BLaER1 treated with 17β-estradiol and CSF1 and Interleukin-3, amounts not matched to agents 10 nM and 100 nM (cell line): Measurements from ENCODE around the gene ZBTB7C.

ENCODE experiments used
- H3K27ac ChIP-seq, 11 experiments: shearing (Covaris generic); formaldehyde crosslinking; 2 replicates each; pipeline ENCODE4 v1.8.1; 2022
- H3K27me3 ChIP-seq, 11 experiments: shearing (Covaris generic); formaldehyde crosslinking; 2 replicates each; pipeline ENCODE4 v1.8.1; 2022
- H3K36me3 ChIP-seq, 11 experiments: shearing (Covaris generic); formaldehyde crosslinking; 2 replicates each; pipeline ENCODE4 v1.8.1; 2022
- H3K4me1 ChIP-seq, 10 experiments: shearing (Covaris generic); formaldehyde crosslinking; 2 replicates each; pipeline ENCODE4 v1.8.1; 2022
- H3K4me2 ChIP-seq, 11 experiments: shearing (Covaris generic); formaldehyde crosslinking; 2 replicates each; pipeline ENCODE4 v1.8.1; 2022
- H3K4me3 ChIP-seq, 10 experiments: shearing (Covaris generic); formaldehyde crosslinking; 2 replicates each; pipeline ENCODE4 v1.8.1; 2022
- H3K9ac ChIP-seq, 11 experiments: shearing (Covaris generic); formaldehyde crosslinking; 2 replicates each; pipeline ENCODE4 v1.8.1; 2022
- H3K9me3 ChIP-seq, 11 experiments: shearing (Covaris generic); formaldehyde crosslinking; replicated peaks in 1 of 11; 2 replicates each; pipeline ENCODE4 v1.8.1; 2022
- H4K20me1 ChIP-seq, 11 experiments: shearing (Covaris generic); formaldehyde crosslinking; 2 replicates each; pipeline ENCODE4 v1.8.1; 2022
- Cebpa-rat ChIP-seq, 11 experiments: shearing (Covaris generic); IDR thresholded peaks; 2 replicates each; pipeline ENCODE4 v1.8.1; 2022

The ZBTB7C gene

GRCh38 chr18:48017635-48018034 lies 391.5 kb downstream of the ZBTB7C start:
- Histone ChIP-seq H3K36me3 (no peaks in the 10 kb centered on the region), H3K9ac (no peak overlapping the region), H3K27me3 (no peaks in the 10 kb centered on the region), H3K4me2 (no peak overlapping the region), H3K9me3 (peaks cover 5 to 14% (median 7%) of the 10 kb centered on the region in 11 experiments; a peak in 12 of 22 replicates), H3K4me1 (peaks cover 8 to 24% (median 11%) of the 10 kb centered on the region in 10 experiments; a peak in 17 of 20 replicates), H3K4me3 (no peak overlapping the region), H4K20me1 (no peaks in the 10 kb centered on the region), H3K27ac (no peak overlapping the region)
- no peak for TF ChIP-seq Cebpa-rat (IDR thresholded peaks at IDR 0.05)

GRCh38 chr18:48013162-48013561 lies 396.0 kb downstream of the ZBTB7C start:
- Histone ChIP-seq H3K9me3 (peaks cover 5 to 34% (median 23%) of the 10 kb centered on the region in 11 experiments; a peak in 19 of 22 replicates), H3K27ac (no peak overlapping the region), H3K27me3 (peaks cover 0 to 9% (median 3%) of the 10 kb centered on the region in 11 experiments; a peak in 11 of 22 replicates), H3K4me1 (peaks cover 0 to 32% (median 26%) of the 10 kb centered on the region in 10 experiments; a peak in 18 of 20 replicates), H3K4me3 (no peak overlapping the region), H3K4me2 (peak overlapping the region in 10 of 11 experiments; percentile 11 to 73 (median 42); a peak in 18 of 22 replicates), H3K9ac (no peak overlapping the region), H3K36me3 (no peaks in the 10 kb centered on the region), H4K20me1 (no peaks in the 10 kb centered on the region)
- TF ChIP-seq Cebpa-rat (IDR thresholded peaks at IDR 0.05): no peak

- Histone ChIP-seq H3K9ac (no peak overlapping the region), H3K36me3 (no peaks in the 10 kb centered on the region), H3K4me2 (peak overlapping the region in 9 of 11 experiments; percentile 39 to 90 (median 79); a peak in 17 of 22 replicates), H3K27ac (no peak overlapping the region), H3K9me3 (peaks cover 5 to 34% (median 23%) of the 10 kb centered on the region in 11 experiments; a peak in 19 of 22 replicates), H3K4me1 (peaks cover 0 to 39% (median 33%) of the 10 kb centered on the region in 10 experiments; a peak in 19 of 20 replicates), H3K27me3 (peaks cover 0 to 17% (median 10%) of the 10 kb centered on the region in 11 experiments; a peak in 14 of 22 replicates), H4K20me1 (no peaks in the 10 kb centered on the region), H3K4me3 (peak overlapping the region in 1 of 10 experiments; percentile 16; a peak in 1 of 20 replicates)
- TF ChIP-seq Cebpa-rat (IDR thresholded peaks at IDR 0.05): no peak
Measured at GRCh38 chr18:48011926-48012465, 397.2 kb downstream of the ZBTB7C start.

- H3K4me1 ChIP-seq: peaks cover under 1 to 41% (median 34%) of the 10 kb centered on the region in 10 experiments; a peak in 19 of 20 replicates
- H3K4me2 ChIP-seq: no peak overlapping the region
- H3K27me3 ChIP-seq: peaks cover 0 to 17% (median 10%) of the 10 kb centered on the region in 11 experiments; a peak in 14 of 22 replicates
- peaks cover 5 to 30% (median 20%) of the 10 kb centered on the region in 11 experiments; a peak in 19 of 22 replicates for H3K9me3 ChIP-seq
- H3K27ac ChIP-seq: no peak overlapping the region
- no peaks in the 10 kb centered on the region for H3K36me3 ChIP-seq
- H3K9ac ChIP-seq: no peak overlapping the region
- no peak for TF ChIP-seq Cebpa-rat (IDR thresholded peaks at IDR 0.05)
- no peak overlapping the region for H3K4me3 ChIP-seq
- no peaks in the 10 kb centered on the region for H4K20me1 ChIP-seq
Measured at GRCh38 chr18:48010264-48010663, 398.9 kb downstream of the ZBTB7C start.

- H3K9me3 ChIP-seq: peaks cover 0 to 23% (median 14%) of the 10 kb centered on the region in 11 experiments; a peak in 14 of 22 replicates
- no peak overlapping the region for H3K4me3 ChIP-seq
- peaks cover 11 to 51% (median 44%) of the 10 kb centered on the region in 10 experiments for H3K4me1 ChIP-seq
- no peak overlapping the region for H3K27ac ChIP-seq
- no peaks in the 10 kb centered on the region for H4K20me1 ChIP-seq
- peaks cover 0 to 17% (median 10%) of the 10 kb centered on the region in 11 experiments; a peak in 14 of 22 replicates for H3K27me3 ChIP-seq
- no peak overlapping the region for H3K9ac ChIP-seq
- no peak for TF ChIP-seq Cebpa-rat (IDR thresholded peaks at IDR 0.05)
- no peaks in the 10 kb centered on the region for H3K36me3 ChIP-seq
- H3K4me2 ChIP-seq: peak overlapping the region in 6 of 11 experiments; percentile 80 to 93 (median 89); a peak in 4 of 22 replicates
Measured at GRCh38 chr18:48009116-48009745, 400.0 kb downstream of the ZBTB7C start.

- H3K9me3 ChIP-seq: peaks cover 0 to 22% (median 14%) of the 10 kb centered on the region in 11 experiments; a peak in 14 of 22 replicates
- H3K4me2 ChIP-seq: peak overlapping the region; percentile 80 to 97 (median 91)
- no peaks in the 10 kb centered on the region for H4K20me1 ChIP-seq
- no peak for TF ChIP-seq Cebpa-rat (IDR thresholded peaks at IDR 0.05)
- peaks cover 22 to 56% (median 51%) of the 10 kb centered on the region in 10 experiments for H3K4me1 ChIP-seq
- H3K27me3 ChIP-seq: peaks cover 0 to 17% (median 10%) of the 10 kb centered on the region in 11 experiments; a peak in 14 of 22 replicates
- H3K4me3 ChIP-seq: peak overlapping the region; percentile 51 to 70 (median 59)
- peak overlapping the region; percentile 48 to 79 (median 70); a peak in 20 of 22 replicates for H3K9ac ChIP-seq
- H3K27ac ChIP-seq: peak overlapping the region in 9 of 11 experiments; percentile 34 to 74 (median 59); a peak in 16 of 22 replicates
- no peaks in the 10 kb centered on the region for H3K36me3 ChIP-seq
Measured at GRCh38 chr18:48007955-48008701, 401.1 kb downstream of the ZBTB7C start.

GRCh38 chr18:48007381-48007780 lies 401.8 kb downstream of the ZBTB7C start:
- no peaks in the 10 kb centered on the region for H3K36me3 ChIP-seq
- H3K9ac ChIP-seq: peak overlapping the region in 9 of 11 experiments; percentile 43 to 78 (median 68); a peak in 9 of 22 replicates
- H3K27me3 ChIP-seq: peaks cover 0 to 17% (median 10%) of the 10 kb centered on the region in 11 experiments; a peak in 14 of 22 replicates
- H3K4me3 ChIP-seq: peak overlapping the region in 8 of 10 experiments; percentile 51 to 70 (median 59); a peak in 8 of 20 replicates
- H4K20me1 ChIP-seq: no peaks in the 10 kb centered on the region
- peak overlapping the region in 6 of 11 experiments; percentile 58 to 74 (median 65); a peak in 9 of 22 replicates for H3K27ac ChIP-seq
- peaks cover 29 to 58% (median 53%) of the 10 kb centered on the region in 10 experiments for H3K4me1 ChIP-seq
- no peak for TF ChIP-seq Cebpa-rat (IDR thresholded peaks at IDR 0.05)
- H3K4me2 ChIP-seq: peak overlapping the region; percentile 80 to 96 (median 89)
- H3K9me3 ChIP-seq: peaks cover 0 to 22% (median 14%) of the 10 kb centered on the region in 11 experiments; a peak in 14 of 22 replicates

- H4K20me1 ChIP-seq: no peaks in the 10 kb centered on the region
- H3K27me3 ChIP-seq: peaks cover 0 to 17% (median 10%) of the 10 kb centered on the region in 11 experiments; a peak in 14 of 22 replicates
- H3K9ac ChIP-seq: no peak overlapping the region
- no peak for TF ChIP-seq Cebpa-rat (IDR thresholded peaks at IDR 0.05)
- H3K27ac ChIP-seq: no peak overlapping the region
- peak overlapping the region in 2 of 11 experiments; percentile 88 to 89; a peak in 1 of 22 replicates for H3K4me2 ChIP-seq
- no peak overlapping the region for H3K4me3 ChIP-seq
- no peaks in the 10 kb centered on the region for H3K36me3 ChIP-seq
- peaks cover 29 to 58% (median 52%) of the 10 kb centered on the region in 10 experiments for H3K4me1 ChIP-seq
- peaks cover 0 to 22% (median 14%) of the 10 kb centered on the region in 11 experiments; a peak in 14 of 22 replicates for H3K9me3 ChIP-seq
Measured at GRCh38 chr18:48006415-48007175, 402.6 kb downstream of the ZBTB7C start.
